H1 (cell line): ENCODE measurements around the gene SLC35D3. TPM values are rescaled to one million over a fixed set of nuclear protein-coding genes. Genes with fewer than 3 reads are reported as not detected.

Experiments
- CHD1 ChIP-seq: IDR thresholded peaks from 2 replicates; pipeline ENCODE4 v1.6.1; 2012; ENCODE audit warnings: low read depth, low read length, improper control_type of control experiment
- KDM4A ChIP-seq: IDR thresholded peaks from one replicate; pipeline ENCODE4 v1.7.1; 2012; ENCODE audit warnings: low read depth, mild to moderate bottlenecking, moderate library complexity, low read length, inconsistent platforms; ENCODE audit not compliant: severe bottlenecking
- MAFK ChIP-seq: IDR thresholded peaks from 2 replicates; pipeline ENCODE4 v1.6.1; 2012; ENCODE audit warnings: low read depth, mild to moderate bottlenecking, improper control_type of control experiment, low read length
- POLR2A ChIP-seq, 2 experiments: IDR thresholded peaks; 1 replicate in 1 of 2; 2 replicates in 1 of 2; pipeline ENCODE4 v1.6.1; 2011; ENCODE audit warnings: low read depth in 2 of 2, low read length in 2 of 2, mild to moderate bottlenecking in 2 of 2; ENCODE audit errors: control extremely low read depth in 1 of 2
- TBP ChIP-seq: IDR thresholded peaks from 2 replicates; pipeline ENCODE4 v1.6.1; 2011; ENCODE audit warnings: low read depth, low read length, improper control_type of control experiment
- polyA plus RNA-seq, 7 experiments: library from polyadenylated mRNA; depleted of rRNA in 3 of 7; stranded (reverse) in 5 of 7; unstranded in 2 of 7; fragments of >200 nt in 5 of 7; fragments of 200-250 nt in 2 of 7; gene quantifications; 1 replicate in 5 of 7; 2 replicates in 1 of 7; 4 replicates in 1 of 7; pipeline versions ENCODE4 v1.2.1 to v1.2.3, GENCODE V29; 2011 to 2013; ENCODE audit warnings: missing spikeins in 2 of 7, mixed read lengths in 2 of 7
- total RNA-seq: library from RNA; stranded (reverse); fragmentation: NEBNext Ultra II Directional; extraction: Animal tissue kit (Norgen Biotek cat#: 25700); gene quantifications from 2 replicates; pipeline ENCODE4 v1.2.1, GENCODE V29; 2021
- TF ChIP-seq, protein P1 (sequence below): IDR thresholded peaks from 2 replicates; pipeline ENCODE4 v1.6.1; 2012; ENCODE audit warnings: inconsistent platforms

Gene SLC35D3
- total and polyA plus RNA-seq, 2 of the 8 experiments (the other 6 are each of a cell fraction or from before 2014, with no cell fraction given) = 0.27 to 0.39 TPM

DNA sequence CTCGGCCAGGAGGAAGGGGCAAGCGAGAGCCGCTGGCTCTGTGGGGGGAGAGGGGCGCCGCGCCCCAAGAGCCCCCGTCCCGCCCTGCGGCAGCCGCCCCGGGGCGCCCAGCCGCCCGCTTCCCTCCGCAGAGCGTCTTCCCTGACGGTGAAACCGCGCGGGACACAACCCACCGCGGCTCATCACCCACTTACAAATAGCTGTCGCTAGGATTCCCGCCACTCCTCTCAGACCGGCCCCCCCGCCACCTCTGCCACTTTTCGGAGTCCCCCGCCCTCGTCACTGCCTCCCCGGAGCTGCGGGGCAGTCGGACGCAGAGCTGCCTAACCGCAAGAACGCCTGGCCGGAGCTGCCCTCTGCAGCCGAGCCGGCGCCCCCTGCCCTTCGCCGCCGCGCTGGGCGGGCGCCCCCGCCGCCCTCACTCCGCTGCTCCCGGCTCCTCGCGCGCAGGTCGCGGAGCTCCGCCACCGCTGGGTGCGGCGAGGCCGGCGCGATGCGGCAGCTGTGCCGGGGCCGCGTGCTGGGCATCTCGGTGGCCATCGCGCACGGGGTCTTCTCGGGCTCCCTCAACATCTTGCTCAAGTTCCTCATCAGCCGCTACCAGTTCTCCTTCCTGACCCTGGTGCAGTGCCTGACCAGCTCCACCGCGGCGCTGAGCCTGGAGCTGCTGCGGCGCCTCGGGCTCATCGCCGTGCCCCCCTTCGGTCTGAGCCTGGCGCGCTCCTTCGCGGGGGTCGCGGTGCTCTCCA is at the start of gene SLC35D3 (continued):
- TF ChIP-seq MAFK = no peak
- TF ChIP-seq, protein P1, sequence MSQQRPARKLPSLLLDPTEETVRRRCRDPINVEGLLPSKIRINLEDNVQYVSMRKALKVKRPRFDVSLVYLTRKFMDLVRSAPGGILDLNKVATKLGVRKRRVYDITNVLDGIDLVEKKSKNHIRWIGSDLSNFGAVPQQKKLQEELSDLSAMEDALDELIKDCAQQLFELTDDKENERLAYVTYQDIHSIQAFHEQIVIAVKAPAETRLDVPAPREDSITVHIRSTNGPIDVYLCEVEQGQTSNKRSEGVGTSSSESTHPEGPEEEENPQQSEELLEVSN = peak; percentile 72; the same call in 1 of the 2 replicates
- no peak for TF ChIP-seq CHD1
- TF ChIP-seq TBP = no peak
- peak; percentile 61 for TF ChIP-seq KDM4A
- no peak for TF ChIP-seq POLR2A (IDR thresholded peaks at IDR 0.05; ENCODE audit: control extremely low read depth in 1 of 2, low read depth in 2 of 2, low read length in 2 of 2)
